ENCODE results near the gene SP100. TPM values are rescaled to one million over a fixed set of nuclear protein-coding genes. Genes with fewer than 3 reads are reported as not detected.

SP100 gene
- total and polyA plus RNA-seq, 2 experiments from 2014 or later: 75.8 to 108 TPM

GRCh38 chr2:230525682-230526081, 109.7 kb downstream of the SP100 start:
- WGBS, 2 experiments (ENCODE audit: low coverage in 1 of 2, low lambda C conversion rate in 2 of 2, missing lambda C conversion rate in 2 of 2): 95 to 96% methylated on average over 3 of the region's 3 CpGs
- no peaks in the 10 kb centered on the region for H3K27me3 ChIP-seq (replicated peaks; ENCODE audit: insufficient read depth)
- H3K4me3 ChIP-seq: no peak overlapping the region
- no peaks in the 10 kb centered on the region for H4K20me1 ChIP-seq (ENCODE audit: insufficient read depth)
- H3K9me3 ChIP-seq (ENCODE audit: low read depth): no peaks in the 10 kb centered on the region
- no peaks in the 10 kb centered on the region for H3K79me2 ChIP-seq (ENCODE audit: insufficient read depth)
- DNase-seq: no peak
- no peak overlapping the region for H2AFZ ChIP-seq
- H3K9me2 ChIP-seq (ENCODE audit: insufficient read depth): no peaks in the 10 kb centered on the region; the same call in 1 of the 2 replicates
- TF ChIP-seq EZH2phosphoT487 (IDR thresholded peaks at IDR 0.05; ENCODE audit: insufficient read depth, low read depth): no peak
- TF ChIP-seq EZH2 (IDR thresholded peaks at IDR 0.05; ENCODE audit: insufficient read depth, poor library complexity, severe bottlenecking): no peak
- H3K4me1 ChIP-seq (ENCODE audit: insufficient read depth): no peaks in the 10 kb centered on the region
- in situ Hi-C loops (cut with MboI): no loop called here
- H3K9ac ChIP-seq: no peak overlapping the region
- no peak overlapping the region for H3K4me2 ChIP-seq (ENCODE audit: unreplicated experiment)
- H3F3A ChIP-seq (ENCODE audit: insufficient read depth): no peaks in the 10 kb centered on the region
- H3K27ac ChIP-seq: no peak overlapping the region
- H3K36me3 ChIP-seq (ENCODE audit: low read depth): no peaks in the 10 kb centered on the region

GRCh38 chr2:230537531-230537976, 121.6 kb downstream of the SP100 start:
- Histone ChIP-seq H3K9me3 (ENCODE audit: low read depth) (no peaks in the 10 kb centered on the region), H3K27ac (no peak overlapping the region), H3K27me3 (replicated peaks; ENCODE audit: insufficient read depth) (no peaks in the 10 kb centered on the region), H3K4me2 (ENCODE audit: unreplicated experiment) (no peak overlapping the region), H3K79me2 (ENCODE audit: insufficient read depth) (no peaks in the 10 kb centered on the region), H3K9ac (no peak overlapping the region), H3K4me3 (no peak overlapping the region), H3K4me1 (ENCODE audit: insufficient read depth) (no peaks in the 10 kb centered on the region), H3K36me3 (ENCODE audit: low read depth) (no peaks in the 10 kb centered on the region), H3F3A (ENCODE audit: insufficient read depth) (no peaks in the 10 kb centered on the region), H3K9me2 (ENCODE audit: insufficient read depth) (no peaks in the 10 kb centered on the region), H4K20me1 (ENCODE audit: insufficient read depth) (no peaks in the 10 kb centered on the region), H2AFZ (no peak overlapping the region)
- DNase-seq: no peak
- WGBS, 2 experiments (ENCODE audit: low coverage in 1 of 2, low lambda C conversion rate in 2 of 2, missing lambda C conversion rate in 2 of 2): 80 to 89% methylated on average over 4 of the region's 4 CpGs
- in situ Hi-C loops (cut with MboI): no loop called here
- TF ChIP-seq EZH2phosphoT487 (IDR thresholded peaks at IDR 0.05; ENCODE audit: insufficient read depth, low read depth): no peak

- WGBS, 2 experiments (ENCODE audit: low coverage in 1 of 2, low lambda C conversion rate in 2 of 2, missing lambda C conversion rate in 2 of 2): 100% methylated on average over 1 of the region's 1 CpG
- Histone ChIP-seq H3K4me1 (ENCODE audit: insufficient read depth) (no peaks in the 10 kb centered on the region), H3K27me3 (replicated peaks; ENCODE audit: insufficient read depth) (no peaks in the 10 kb centered on the region), H3F3A (ENCODE audit: insufficient read depth) (no peaks in the 10 kb centered on the region), H4K20me1 (ENCODE audit: insufficient read depth) (no peaks in the 10 kb centered on the region), H3K9ac (no peak overlapping the region), H3K4me3 (no peak overlapping the region), H3K36me3 (ENCODE audit: low read depth) (peaks cover 14% of the 10 kb centered on the region; the same call in 1 of the 2 replicates), H2AFZ (no peak overlapping the region), H3K27ac (no peak overlapping the region), H3K9me2 (ENCODE audit: insufficient read depth) (no peaks in the 10 kb centered on the region), H3K79me2 (ENCODE audit: insufficient read depth) (no peaks in the 10 kb centered on the region), H3K9me3 (ENCODE audit: low read depth) (no peaks in the 10 kb centered on the region), H3K4me2 (ENCODE audit: unreplicated experiment) (no peak overlapping the region)
- DNase-seq: no peak
- in situ Hi-C loops (cut with MboI): no loop called here
- TF ChIP-seq EZH2phosphoT487 (IDR thresholded peaks at IDR 0.05; ENCODE audit: insufficient read depth, low read depth) (no peak), EZH2 (IDR thresholded peaks at IDR 0.05; ENCODE audit: insufficient read depth, poor library complexity, severe bottlenecking) (no peak)
Observed at GRCh38 chr2:230540332-230540731, 124.3 kb downstream of the SP100 start.

- 75 to 81% methylated on average over 3 of the region's 3 CpGs for WGBS, 2 experiments (ENCODE audit: low coverage in 1 of 2, low lambda C conversion rate in 2 of 2, missing lambda C conversion rate in 2 of 2)
- Histone ChIP-seq H2AFZ (no peak overlapping the region), H3K4me3 (no peak overlapping the region), H4K20me1 (ENCODE audit: insufficient read depth) (no peaks in the 10 kb centered on the region), H3K79me2 (ENCODE audit: insufficient read depth) (no peaks in the 10 kb centered on the region), H3K4me1 (ENCODE audit: insufficient read depth) (no peaks in the 10 kb centered on the region), H3F3A (ENCODE audit: insufficient read depth) (no peaks in the 10 kb centered on the region), H3K27me3 (replicated peaks; ENCODE audit: insufficient read depth) (no peaks in the 10 kb centered on the region), H3K9me2 (ENCODE audit: insufficient read depth) (no peaks in the 10 kb centered on the region), H3K4me2 (ENCODE audit: unreplicated experiment) (no peak overlapping the region), H3K9ac (no peak overlapping the region), H3K27ac (no peak overlapping the region), H3K36me3 (ENCODE audit: low read depth) (peaks cover 14% of the 10 kb centered on the region; the same call in 1 of the 2 replicates), H3K9me3 (ENCODE audit: low read depth) (no peaks in the 10 kb centered on the region)
- in situ Hi-C loops (cut with MboI): no loop called here
- no peak for TF ChIP-seq EZH2 (IDR thresholded peaks at IDR 0.05; ENCODE audit: insufficient read depth, poor library complexity, severe bottlenecking)
- no peak for TF ChIP-seq EZH2phosphoT487 (IDR thresholded peaks at IDR 0.05; ENCODE audit: insufficient read depth, low read depth)
- DNase-seq: no peak
Observed at GRCh38 chr2:230541934-230542380, 126.0 kb downstream of the SP100 start.

GRCh38 chr2:230542751-230543150, 126.8 kb downstream of the SP100 start:
- Histone ChIP-seq H3K4me2 (ENCODE audit: unreplicated experiment) (no peak overlapping the region), H3K27ac (no peak overlapping the region), H3K4me1 (ENCODE audit: insufficient read depth) (no peaks in the 10 kb centered on the region), H3K36me3 (ENCODE audit: low read depth) (peaks cover 14% of the 10 kb centered on the region; the same call in 1 of the 2 replicates), H3K9me3 (ENCODE audit: low read depth) (no peaks in the 10 kb centered on the region), H4K20me1 (ENCODE audit: insufficient read depth) (no peaks in the 10 kb centered on the region), H3K9ac (no peak overlapping the region), H3F3A (ENCODE audit: insufficient read depth) (no peaks in the 10 kb centered on the region), H2AFZ (no peak overlapping the region), H3K27me3 (replicated peaks; ENCODE audit: insufficient read depth) (no peaks in the 10 kb centered on the region), H3K79me2 (ENCODE audit: insufficient read depth) (no peaks in the 10 kb centered on the region), H3K4me3 (no peak overlapping the region), H3K9me2 (ENCODE audit: insufficient read depth) (no peaks in the 10 kb centered on the region)
- 68 to 83% methylated on average over 2 of the region's 2 CpGs for WGBS, 2 experiments (ENCODE audit: low coverage in 1 of 2, low lambda C conversion rate in 2 of 2, missing lambda C conversion rate in 2 of 2)
- TF ChIP-seq EZH2phosphoT487 (IDR thresholded peaks at IDR 0.05; ENCODE audit: insufficient read depth, low read depth) (no peak), EZH2 (IDR thresholded peaks at IDR 0.05; ENCODE audit: insufficient read depth, poor library complexity, severe bottlenecking) (no peak)
- DNase-seq: no peak
- in situ Hi-C loops (cut with MboI): no loop called here

Data from GM23248 (cell line).